Astrocyte of the spinal cord (primary cell): Measurements from ENCODE around the gene FNDC11.

ENCODE experiments used
- DNase-seq: peaks from one replicate; pipeline ENCODE4 v3.0.0; 2011; ENCODE audit warnings: low read depth, low spot score
- H3K4me3 ChIP-seq: 2 replicates; pipeline ENCODE4 v1.5.1; 2011; ENCODE audit warnings: low read depth, mild to moderate bottlenecking, low read length, moderate library complexity
- in situ Hi-C: cut with HindIII; loops from 2 replicates; pipeline ENCODE4 v1.10.0; 2017; ENCODE audit warnings: low sequenced_read_pairs
- TF ChIP-seq, protein P1 (sequence below): IDR thresholded peaks from 2 replicates; pipeline ENCODE4 v1.5.1; 2012; ENCODE audit warnings: low read depth, mild to moderate bottlenecking, low read length, inconsistent platforms

Gene FNDC11

GRCh38 chr20:63572788-63573646, 19.1 kb downstream of the FNDC11 start:
- no peak for DNase-seq
- peak overlapping the region; percentile 81 for H3K4me3 ChIP-seq
- in situ Hi-C loops: no loop called here
- TF ChIP-seq, protein P1, sequence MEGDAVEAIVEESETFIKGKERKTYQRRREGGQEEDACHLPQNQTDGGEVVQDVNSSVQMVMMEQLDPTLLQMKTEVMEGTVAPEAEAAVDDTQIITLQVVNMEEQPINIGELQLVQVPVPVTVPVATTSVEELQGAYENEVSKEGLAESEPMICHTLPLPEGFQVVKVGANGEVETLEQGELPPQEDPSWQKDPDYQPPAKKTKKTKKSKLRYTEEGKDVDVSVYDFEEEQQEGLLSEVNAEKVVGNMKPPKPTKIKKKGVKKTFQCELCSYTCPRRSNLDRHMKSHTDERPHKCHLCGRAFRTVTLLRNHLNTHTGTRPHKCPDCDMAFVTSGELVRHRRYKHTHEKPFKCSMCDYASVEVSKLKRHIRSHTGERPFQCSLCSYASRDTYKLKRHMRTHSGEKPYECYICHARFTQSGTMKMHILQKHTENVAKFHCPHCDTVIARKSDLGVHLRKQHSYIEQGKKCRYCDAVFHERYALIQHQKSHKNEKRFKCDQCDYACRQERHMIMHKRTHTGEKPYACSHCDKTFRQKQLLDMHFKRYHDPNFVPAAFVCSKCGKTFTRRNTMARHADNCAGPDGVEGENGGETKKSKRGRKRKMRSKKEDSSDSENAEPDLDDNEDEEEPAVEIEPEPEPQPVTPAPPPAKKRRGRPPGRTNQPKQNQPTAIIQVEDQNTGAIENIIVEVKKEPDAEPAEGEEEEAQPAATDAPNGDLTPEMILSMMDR: peak; percentile 21

GRCh38 chr20:63573647-63574131, 19.7 kb downstream of the FNDC11 start:
- TF ChIP-seq, protein P1: no peak
- DNase-seq: no peak
- H3K4me3 ChIP-seq: peak overlapping the region; percentile 81
- in situ Hi-C loops: no loop called here

GRCh38 chr20:63574156-63574828, 20.3 kb downstream of the FNDC11 start, which contains the start of gene HELZ2:
Gene HELZ2 (minus strand): TSS chr20:63574239. CDS start chr20:63572385, 1,854 bp downstream.
- TF ChIP-seq, protein P1: no peak
- peak within 1 kb of the TSS; percentile 81 for H3K4me3 ChIP-seq
- DNase-seq: peak; percentile 62
- in situ Hi-C loops: no loop called here

DNA sequence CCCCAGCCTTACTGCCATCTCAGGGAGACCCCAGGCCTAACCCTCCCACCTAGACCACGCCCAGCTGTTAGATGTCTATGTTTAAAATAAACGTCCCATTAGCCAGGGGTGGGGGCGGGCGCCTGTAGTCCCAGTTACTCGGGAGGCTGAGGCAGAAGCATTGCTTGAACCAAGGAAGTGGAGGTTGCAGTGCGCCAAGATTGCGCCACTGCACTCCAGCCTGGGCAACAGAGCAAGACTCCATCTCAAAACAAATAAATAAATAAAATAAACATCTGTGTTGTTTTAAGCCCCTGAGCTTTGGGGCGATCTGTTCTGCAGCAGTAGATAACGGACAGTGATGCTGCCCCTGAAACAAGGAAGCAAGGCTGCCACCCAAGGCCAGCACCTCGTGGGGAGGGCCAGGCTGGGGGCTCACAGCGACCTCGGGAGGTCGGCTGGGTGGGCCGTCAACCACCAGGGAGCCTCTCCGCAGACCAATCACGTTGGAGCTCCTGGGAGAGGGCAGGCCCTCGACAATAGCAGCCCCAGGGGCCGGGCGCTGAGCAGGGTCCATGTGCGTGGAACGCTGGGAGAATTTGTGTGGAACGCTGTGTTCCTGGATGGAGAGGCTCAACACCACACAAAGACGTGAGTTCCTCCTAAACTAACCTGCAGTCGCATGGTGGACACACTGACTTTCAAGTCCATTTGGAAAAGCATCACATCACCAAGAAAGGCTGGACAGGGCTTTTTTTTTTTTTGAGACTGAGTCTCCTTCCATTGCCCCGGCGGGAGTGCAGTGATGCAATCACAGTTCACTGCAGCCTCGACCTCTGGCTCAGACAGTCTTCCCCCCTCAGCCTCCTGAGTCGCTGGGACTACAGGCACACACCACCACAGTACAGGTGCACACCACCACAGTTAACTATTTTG, 21.1 kb downstream of the FNDC11 start:
- DNase-seq: no peak
- no peak overlapping the region for H3K4me3 ChIP-seq
- in situ Hi-C loops: no loop called here
- TF ChIP-seq, protein P1: no peak

- no peak for DNase-seq
- in situ Hi-C loops: no loop called here
- no peak overlapping the region for H3K4me3 ChIP-seq
- TF ChIP-seq, protein P1: no peak
Observed at GRCh38 chr20:63576311-63576710, 22.4 kb downstream of the FNDC11 start.
